LHCN-M2 (cell line): Measurements from ENCODE around the gene WWP2. TPM values are rescaled to one million over a fixed set of nuclear protein-coding genes. Genes with fewer than 3 reads are reported as not detected.
"Not testable (repeated sequence)": the region's sequence is repeated elsewhere in the genome, so short reads cannot be mapped to it uniquely, and the experiment has no call there.

Experiments
- DNase-seq: peaks from one replicate; pipeline ENCODE4 v3.0.0-alpha.2; 2012; ENCODE audit warnings: low read depth
- total RNA-seq: library from RNA; depleted of rRNA; stranded (reverse); fragments of >200 nt; gene quantifications from 2 replicates; pipeline ENCODE4 v1.2.3, GENCODE V29; 2014

WWP2 gene
- total RNA-seq, 1 experiment from 2014 or later: 20.8 TPM

GRCh38 chr16:69745959-69746358, 16.2 kb upstream of the WWP2 start:
- no peak for DNase-seq

DNA sequence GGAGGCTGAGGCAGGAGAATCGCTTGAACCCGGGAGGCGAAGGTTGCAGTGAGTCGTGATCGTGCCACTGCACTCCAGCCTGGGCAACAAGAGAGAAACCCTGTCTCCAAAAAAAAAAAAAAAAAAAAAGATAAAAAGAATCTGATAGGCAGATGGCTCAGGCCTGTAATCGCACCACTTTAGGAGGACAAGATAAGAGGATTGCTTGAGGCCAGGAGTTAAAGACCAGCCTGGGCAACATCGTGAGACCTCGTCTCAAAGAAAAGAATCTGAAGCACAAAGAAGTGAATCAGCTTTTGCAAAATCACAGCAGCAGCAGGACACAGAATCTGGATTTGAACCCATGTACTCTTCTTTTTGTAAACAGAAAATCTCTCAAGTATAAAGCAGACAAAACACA, 15.0 kb upstream of the WWP2 start:
- no peak for DNase-seq

DNA sequence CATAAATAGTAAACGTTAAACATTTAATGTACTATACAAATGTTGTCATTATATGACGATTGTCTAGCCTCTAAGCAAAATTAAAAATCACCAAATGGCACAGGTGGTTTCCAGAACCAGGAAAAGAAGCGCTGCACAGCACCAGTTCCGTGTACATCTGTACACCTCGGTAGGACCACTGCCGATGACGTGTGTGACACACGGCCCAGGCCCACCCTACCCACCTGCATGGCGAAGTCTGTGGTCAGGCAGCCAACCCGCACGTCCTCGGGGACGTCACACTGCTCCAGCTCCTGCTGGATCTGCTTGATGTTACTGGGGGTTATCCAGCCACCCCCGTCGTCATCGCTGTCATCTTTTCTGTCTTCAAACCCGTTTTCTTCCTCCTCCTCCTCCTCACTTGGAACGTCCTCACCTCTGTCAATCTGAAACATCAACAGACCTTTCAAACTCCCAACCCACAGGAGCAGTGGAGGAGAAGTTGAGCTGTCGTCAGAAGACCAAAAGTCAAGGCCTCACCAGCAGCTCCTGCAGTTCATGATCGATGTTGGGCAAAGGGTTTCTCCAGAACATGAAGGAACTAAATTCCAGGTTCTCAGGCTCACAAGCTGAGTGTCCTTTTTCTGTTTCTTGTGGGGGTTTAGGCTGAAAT, 13.3 kb upstream of the WWP2 start:
- DNase-seq: no peak

GRCh38 chr16:69754143-69754468, 8.0 kb upstream of the WWP2 start:
- no peak for DNase-seq

DNA sequence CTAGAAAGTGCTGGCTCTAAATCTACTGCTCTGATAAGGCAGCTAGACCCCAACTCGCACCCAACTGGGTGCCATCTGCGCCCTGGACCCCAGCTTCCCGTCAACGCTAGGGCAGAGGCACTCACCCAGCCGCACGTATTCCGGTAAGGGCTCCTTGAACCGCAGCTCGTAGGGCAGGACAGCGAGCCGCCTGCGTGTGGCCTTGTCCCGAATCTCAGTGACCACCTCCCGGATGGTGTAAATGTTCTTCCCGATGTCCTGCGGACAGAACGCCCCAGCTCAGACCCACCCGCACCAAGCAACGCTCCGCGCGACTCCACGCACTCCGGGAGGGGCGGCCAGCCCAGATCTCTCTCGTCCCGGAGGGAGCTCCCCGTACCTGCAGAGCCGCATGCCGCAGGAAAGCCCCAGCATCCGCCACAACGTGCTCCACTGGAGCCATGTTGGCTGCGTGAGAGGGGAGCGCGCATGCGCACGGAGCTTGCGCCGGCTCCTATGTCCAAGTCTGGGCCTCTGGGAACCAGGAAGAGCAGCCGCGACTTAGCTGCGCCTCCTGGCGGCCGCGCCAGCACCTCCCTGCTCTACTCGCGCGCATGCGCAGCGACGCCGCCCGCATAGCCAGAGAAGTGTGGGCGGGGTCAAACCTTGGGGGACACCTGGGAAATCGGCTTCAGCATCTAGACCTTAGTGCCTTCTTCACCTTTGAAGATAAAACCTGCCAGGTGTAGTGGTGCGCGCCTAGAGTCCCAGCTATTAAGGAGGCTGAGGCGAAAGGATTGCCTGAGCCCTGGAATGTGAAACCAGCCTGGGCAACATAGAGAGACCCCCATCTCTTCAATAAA, 7.4 kb upstream of the WWP2 start, which contains the start of gene NOB1:
Gene NOB1, minus strand, starts transcription at position 458 of the 842 bp plus-strand sequence. Its CDS starts 16 bp downstream, at position 442.
- peak; percentile 91 for DNase-seq

GRCh38 chr16:69756705-69757104, 5.4 kb upstream of the WWP2 start:
- DNase-seq: no peak

DNA sequence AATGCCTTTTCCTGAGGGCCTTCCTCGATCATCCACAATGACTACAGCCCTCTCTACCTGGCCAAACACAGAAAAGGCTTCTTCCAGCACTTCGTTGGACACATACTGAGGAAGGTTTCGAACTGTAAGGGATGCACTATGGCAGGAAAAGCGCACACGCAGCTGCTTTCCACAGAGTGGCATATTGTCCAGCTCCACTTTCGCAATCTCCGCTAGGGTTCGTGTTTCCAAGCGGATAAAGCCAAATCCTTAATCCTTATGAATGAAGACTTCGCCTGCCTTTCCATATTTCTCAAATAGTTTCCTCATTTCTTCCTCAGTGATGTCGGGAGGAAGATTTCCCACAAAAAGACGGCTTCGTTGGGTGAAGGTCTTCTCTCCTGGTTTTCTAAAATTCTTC, 4.8 kb upstream of the WWP2 start:
- DNase-seq: not testable (repeated sequence)

GRCh38 chr16:69762814-69763598, 874 bp downstream of the WWP2 start:
- peak; percentile 24 for DNase-seq

DNA sequence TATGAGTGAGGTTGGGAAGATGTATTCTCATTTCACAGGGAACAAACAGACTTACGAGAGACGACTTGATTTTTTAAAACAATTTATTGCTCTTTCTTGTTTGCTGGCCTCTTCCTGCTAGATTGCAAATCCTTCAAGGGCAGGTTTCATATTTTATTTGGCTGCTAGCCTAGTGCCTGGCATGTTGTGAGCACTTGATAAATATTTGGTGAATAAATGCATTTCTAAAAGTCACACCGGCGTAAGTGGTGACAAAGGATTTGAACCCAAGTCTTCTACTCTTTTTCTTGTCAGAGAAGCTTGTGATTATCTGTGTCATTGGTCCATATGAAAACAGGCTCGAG, 1.4 kb downstream of the WWP2 start:
- no peak for DNase-seq

DNA sequence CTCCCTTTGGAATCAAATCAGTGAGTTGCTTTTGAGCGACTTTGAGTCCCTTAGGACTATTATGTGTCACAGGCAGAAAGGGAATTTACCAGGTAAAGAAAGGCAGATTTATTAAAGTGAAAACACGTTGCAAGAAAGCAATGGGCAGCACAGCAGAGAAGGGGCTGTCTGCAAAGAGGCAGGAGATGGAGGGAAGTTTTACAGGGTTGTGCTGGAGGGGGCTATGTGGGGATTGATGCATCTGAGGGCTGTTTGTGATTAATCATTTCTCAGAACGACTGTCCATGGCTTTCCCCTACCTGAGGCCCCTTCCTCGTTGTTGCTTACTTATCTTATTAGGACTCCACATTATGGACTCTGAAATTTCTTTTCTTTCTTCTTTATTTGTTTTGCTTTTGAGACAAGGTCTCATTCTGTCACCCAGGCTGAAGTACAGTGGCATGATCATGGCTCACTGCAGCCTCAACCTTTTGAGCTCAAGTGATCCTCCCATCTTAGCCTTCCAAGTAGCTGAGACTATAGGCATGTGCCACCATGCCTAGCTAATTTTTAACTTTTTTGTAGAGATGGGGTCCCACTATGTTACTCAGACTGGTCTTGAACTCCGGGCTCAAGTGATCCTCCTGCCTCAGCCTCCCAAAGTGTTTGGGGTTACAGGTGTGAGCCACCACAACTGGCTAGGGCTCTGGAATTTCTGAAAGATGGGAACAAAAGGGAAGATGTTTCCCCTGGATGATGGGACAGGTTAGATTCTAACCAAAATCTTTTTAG, 5.5 kb downstream of the WWP2 start:
- DNase-seq: no peak

GRCh38 chr16:69768666-69769065, 6.5 kb downstream of the WWP2 start:
- DNase-seq: no peak

- no peak for DNase-seq
Observed at GRCh38 chr16:69769404-69769803, 7.3 kb downstream of the WWP2 start.

- no peak for DNase-seq
Observed at GRCh38 chr16:69771651-69771967, 9.5 kb downstream of the WWP2 start.

GRCh38 chr16:69773260-69773947, 11.3 kb downstream of the WWP2 start:
- DNase-seq: peak; percentile 22

DNA sequence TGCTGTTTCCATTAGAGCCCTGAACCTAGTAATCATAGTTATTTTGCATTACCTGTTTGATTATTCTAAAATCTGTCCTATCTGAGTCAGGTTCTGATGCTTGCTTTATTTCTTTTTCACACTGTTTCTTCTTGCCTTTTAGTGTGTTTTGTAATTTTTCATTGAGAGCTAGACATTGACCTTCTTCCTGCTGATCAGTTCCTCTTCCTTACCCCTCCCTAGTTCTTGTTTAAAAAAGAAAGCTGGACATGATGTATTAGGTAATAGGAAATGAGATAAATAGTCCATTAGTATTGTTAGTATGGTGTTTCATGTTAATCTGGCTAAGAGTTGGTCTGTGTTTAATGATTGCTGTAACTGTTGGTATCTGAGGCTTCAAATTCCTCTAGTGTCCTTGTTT, 13.4 kb downstream of the WWP2 start:
- no peak for DNase-seq

- no peak for DNase-seq
Observed at GRCh38 chr16:69779724-69780123, 17.6 kb downstream of the WWP2 start.

DNA sequence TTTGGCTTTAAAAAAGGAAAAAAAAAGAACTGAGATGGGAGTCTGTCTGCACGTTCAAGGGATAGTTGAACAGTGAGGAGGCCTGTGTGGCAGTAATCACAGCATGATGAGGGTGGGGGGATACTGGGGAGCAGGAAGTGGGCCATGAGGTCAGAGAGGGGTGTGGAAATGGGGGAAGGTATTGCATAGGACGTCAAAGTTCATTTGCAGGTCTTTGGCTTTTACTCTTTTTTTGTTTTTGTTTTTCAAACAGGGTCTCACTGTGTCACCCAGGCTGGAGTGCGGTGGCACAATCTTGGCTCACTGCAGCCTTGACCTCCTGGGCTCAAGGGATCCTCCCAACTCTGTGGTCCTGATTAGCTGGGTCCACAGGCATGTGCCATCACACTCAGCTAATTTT, 19.0 kb downstream of the WWP2 start:
- DNase-seq: no peak

DNA sequence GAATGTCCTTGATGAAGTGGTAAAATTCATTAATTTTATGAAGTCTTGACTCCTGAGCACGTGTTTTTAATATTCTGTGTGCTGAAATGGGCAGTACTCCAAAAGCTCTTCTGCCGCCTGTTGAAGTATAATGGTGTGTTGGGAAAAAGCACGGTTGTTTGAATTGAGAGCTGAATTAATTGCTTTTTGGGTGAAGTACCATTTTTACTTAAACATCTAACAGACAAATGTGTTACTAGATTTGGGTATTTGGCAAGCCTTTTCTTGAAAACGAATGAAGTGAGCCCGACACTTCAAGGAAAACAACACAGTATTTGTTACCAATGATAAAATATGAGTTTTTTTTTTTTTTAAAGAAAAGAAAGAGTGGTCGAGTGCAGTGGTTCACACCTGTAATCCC, 22.5 kb downstream of the WWP2 start:
- DNase-seq: no peak

- DNase-seq: no peak
Observed at GRCh38 chr16:69787883-69788282, 25.8 kb downstream of the WWP2 start.

GRCh38 chr16:69791391-69791847, 29.3 kb downstream of the WWP2 start:
- DNase-seq: not testable (repeated sequence)

DNA sequence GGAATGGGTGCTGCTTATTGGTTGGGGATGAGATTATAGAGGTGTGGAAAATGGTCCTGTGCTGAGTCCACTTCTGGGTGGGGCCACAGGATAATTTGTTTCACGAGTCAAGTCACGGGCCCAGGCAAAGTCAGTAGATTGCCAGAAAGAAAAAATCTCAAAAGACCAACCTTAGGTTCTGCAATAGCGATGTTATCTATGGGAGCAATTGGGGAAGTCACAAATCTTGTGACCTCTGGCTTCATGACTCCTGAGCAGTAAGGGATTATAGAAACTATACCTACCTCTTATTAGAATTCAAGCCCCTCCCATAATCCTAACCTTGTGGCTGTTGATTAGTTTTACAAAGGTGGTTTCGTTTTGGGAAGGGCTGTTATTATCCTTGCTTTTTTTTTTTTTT, 31.4 kb downstream of the WWP2 start:
- no peak for DNase-seq
